Fibroblast of the aortic adventitia (primary cell): Measurements from ENCODE around the gene PSMB3. TPM values are rescaled to one million over a fixed set of nuclear protein-coding genes. Genes with fewer than 3 reads are reported as not detected.
"Not testable (repeated sequence)": the region's sequence is repeated elsewhere in the genome, so short reads cannot be mapped to it uniquely, and the experiment has no call there.

Experiments used
- DNase-seq: peaks from one replicate; pipeline ENCODE4 v3.0.0-alpha.2; 2010; ENCODE audit warnings: low read depth
- H3K4me3 ChIP-seq: 2 replicates; pipeline ENCODE4 v1.5.1; 2011; ENCODE audit warnings: low read depth, mild to moderate bottlenecking, control low read depth, low read length, moderate library complexity
- CTCF ChIP-seq: IDR thresholded peaks from 2 replicates; pipeline ENCODE4 v1.5.1; 2011; ENCODE audit warnings: mild to moderate bottlenecking, low read length, control low read depth, inconsistent platforms; ENCODE audit not compliant: insufficient read depth
- total RNA-seq: library from RNA; depleted of rRNA; stranded (reverse); fragments of >200 nt; gene quantifications from 2 replicates; pipeline ENCODE4 v1.2.3, GENCODE V29; 2012; ENCODE audit warnings: low replicate concordance

PSMB3 gene
- total RNA-seq, 1 donor = 293 TPM

- H3K4me3 ChIP-seq = no peak overlapping the region
- no peak for TF ChIP-seq CTCF
- DNase-seq = no peak
Observed at GRCh38 chr17:38773258-38773657, 20.7 kb downstream of the PSMB3 start.

- no peak overlapping the region for H3K4me3 ChIP-seq
- DNase-seq = no peak
- TF ChIP-seq CTCF = no peak
Observed at GRCh38 chr17:38777641-38778250, 25.2 kb downstream of the PSMB3 start.

- H3K4me3 ChIP-seq = no peak overlapping the region
- DNase-seq = no peak
- TF ChIP-seq CTCF = no peak
Observed at GRCh38 chr17:38779965-38780752, 27.6 kb downstream of the PSMB3 start.

GRCh38 chr17:38783227-38783626 is 30.7 kb downstream of the PSMB3 start:
- TF ChIP-seq CTCF = no peak
- H3K4me3 ChIP-seq = no peak overlapping the region
- no peak for DNase-seq

- DNase-seq = no peak
- H3K4me3 ChIP-seq = no peak overlapping the region
- TF ChIP-seq CTCF = no peak
Observed at GRCh38 chr17:38786372-38786771, 33.8 kb downstream of the PSMB3 start.

GRCh38 chr17:38787999-38788398 is 35.5 kb downstream of the PSMB3 start:
- H3K4me3 ChIP-seq, DNase-seq: not testable (repeated sequence)

GRCh38 chr17:38789185-38789584 is 36.6 kb downstream of the PSMB3 start:
- H3K4me3 ChIP-seq = no peak overlapping the region
- TF ChIP-seq CTCF = no peak
- no peak for DNase-seq

GRCh38 chr17:38790148-38790707 is 37.7 kb downstream of the PSMB3 start:
- DNase-seq, H3K4me3 ChIP-seq: not testable (repeated sequence)
